HEK293 (cell line): ENCODE data around the gene HEPACAM.

ENCODE experiments used
- CTCF ChIA-PET: fragments of 350-600 bp; formaldehyde crosslinking; extraction: SDS; loops from one replicate; lab custom pipeline; 2021; ENCODE audit warnings: antibody characterized with exemption; lab: Yijun Ruan, JAX
- POLR2A ChIA-PET: fragments of 300-600 bp; formaldehyde crosslinking; extraction: SDS; loops from one replicate; lab custom pipeline; 2020; ENCODE audit warnings: antibody characterized with exemption, inconsistent platforms; lab: Yijun Ruan, JAX
- H3K27ac ChIP-seq: fragments of 200-500 bp; sonication (Bioruptor generic); 2 replicates; pipeline ENCODE4 v1.5.1; 2014; ENCODE audit warnings: low read depth, low read length, control low read depth, inconsistent platforms; ENCODE audit errors: extremely low read depth
- H3K36me3 ChIP-seq, 2 experiments: fragments of 200-500 bp in 1 of 2; sonication (Bioruptor generic) in 1 of 2; 1 replicate in 1 of 2; 2 replicates in 1 of 2; pipeline ENCODE4 v1.5.1; 2014 to 2017; ENCODE audit warnings: inconsistent platforms in 2 of 2, low read length in 2 of 2; ENCODE audit not compliant: control insufficient read depth in 2 of 2, insufficient read depth in 1 of 2
- H3K4me1 ChIP-seq: fragments of 200-500 bp; sonication (Bioruptor generic); 2 replicates; pipeline ENCODE4 v1.5.1; 2014; ENCODE audit warnings: mild to moderate bottlenecking, low read length, inconsistent platforms; ENCODE audit not compliant: control insufficient read depth, insufficient read depth
- H3K4me3 ChIP-seq: 2 replicates; pipeline ENCODE4 v1.5.1; 2011; ENCODE audit warnings: low read depth, mild to moderate bottlenecking, control low read depth, low read length, moderate library complexity
- H3K9me3 ChIP-seq: fragments of 200-500 bp; sonication (Bioruptor generic); 2 replicates; pipeline ENCODE4 v1.5.1; 2014; ENCODE audit warnings: low read depth, low read length, inconsistent platforms; ENCODE audit not compliant: control insufficient read depth, insufficient read depth
- KLF9 ChIP-seq: fragments of 450-650 bp; formaldehyde crosslinking; IDR thresholded peaks from 2 replicates; pipeline ENCODE4 v1.5.1; 2016; ENCODE audit warnings: missing biosample characterization, missing genetic modification characterization, low read depth
- SP7 ChIP-seq: fragments of 450-650 bp; formaldehyde crosslinking; IDR thresholded peaks from 2 replicates; pipeline ENCODE4 v1.5.1; 2016; ENCODE audit warnings: missing biosample characterization, missing genetic modification characterization
- YY2 ChIP-seq: fragments of 450-650 bp; formaldehyde crosslinking; IDR thresholded peaks from 2 replicates; pipeline ENCODE4 v1.5.1; 2016; ENCODE audit warnings: missing biosample characterization, missing genetic modification characterization
- ZFHX2 ChIP-seq: fragments of 450-650 bp; formaldehyde crosslinking; conservative IDR thresholded peaks from 2 replicates; pipeline ENCODE4 v1.5.1; 2016; ENCODE audit warnings: missing biosample characterization, missing genetic modification characterization
- ZNF140 ChIP-seq: fragments of 450-650 bp; formaldehyde crosslinking; IDR thresholded peaks from 2 replicates; pipeline ENCODE4 v1.5.1; 2016; ENCODE audit warnings: missing biosample characterization, missing genetic modification characterization
- ZNF174 ChIP-seq: fragments of 450-650 bp; formaldehyde crosslinking; IDR thresholded peaks from 2 replicates; pipeline ENCODE4 v1.5.0; 2017; ENCODE audit warnings: missing biosample characterization, mild to moderate bottlenecking, missing genetic modification characterization
- ZNF175 ChIP-seq: fragments of 450-650 bp; formaldehyde crosslinking; IDR thresholded peaks from 2 replicates; pipeline ENCODE4 v1.5.1; 2016; ENCODE audit warnings: missing biosample characterization, missing genetic modification characterization
- ZNF311 ChIP-seq: fragments of 450-650 bp; formaldehyde crosslinking; IDR thresholded peaks from 2 replicates; pipeline ENCODE4 v1.5.1; 2017; ENCODE audit warnings: missing biosample characterization, missing genetic modification characterization, borderline replicate concordance
- ZNF529 ChIP-seq: fragments of 450-650 bp; formaldehyde crosslinking; IDR thresholded peaks from 2 replicates; pipeline ENCODE4 v1.5.1; 2017; ENCODE audit warnings: missing genetic modification characterization, missing biosample characterization; ENCODE audit not compliant: insufficient replicate concordance
- ZNF600 ChIP-seq: fragments of 450-650 bp; formaldehyde crosslinking; IDR thresholded peaks from 2 replicates; pipeline ENCODE4 v1.5.1; 2016; ENCODE audit warnings: missing biosample characterization, missing genetic modification characterization
- TF ChIP-seq, protein P1 (sequence below): fragments of 450-650 bp; formaldehyde crosslinking; IDR thresholded peaks from 2 replicates; pipeline ENCODE4 v1.5.1; 2016; ENCODE audit warnings: missing biosample characterization, missing genetic modification characterization
- TF ChIP-seq, protein P2 (sequence below): fragments of 450-650 bp; formaldehyde crosslinking; IDR thresholded peaks from 2 replicates; pipeline ENCODE4 v1.5.1; 2016; ENCODE audit warnings: missing biosample characterization, missing genetic modification characterization
- TF ChIP-seq, protein P3 (sequence below): fragments of 450-650 bp; formaldehyde crosslinking; conservative IDR thresholded peaks from 2 replicates; pipeline ENCODE4 v1.5.1; 2016; ENCODE audit warnings: low read depth, missing biosample characterization, missing genetic modification characterization
- TF ChIP-seq, protein P4 (sequence below): fragments of 450-650 bp; formaldehyde crosslinking; IDR thresholded peaks from 2 replicates; pipeline ENCODE4 v1.5.1; 2016; ENCODE audit warnings: missing biosample characterization, missing genetic modification characterization
- TF ChIP-seq, protein P5 (sequence below): fragments of 450-650 bp; formaldehyde crosslinking; IDR thresholded peaks from 2 replicates; pipeline ENCODE4 v1.5.1; 2016; ENCODE audit warnings: missing biosample characterization, missing genetic modification characterization

Gene HEPACAM

DNA sequence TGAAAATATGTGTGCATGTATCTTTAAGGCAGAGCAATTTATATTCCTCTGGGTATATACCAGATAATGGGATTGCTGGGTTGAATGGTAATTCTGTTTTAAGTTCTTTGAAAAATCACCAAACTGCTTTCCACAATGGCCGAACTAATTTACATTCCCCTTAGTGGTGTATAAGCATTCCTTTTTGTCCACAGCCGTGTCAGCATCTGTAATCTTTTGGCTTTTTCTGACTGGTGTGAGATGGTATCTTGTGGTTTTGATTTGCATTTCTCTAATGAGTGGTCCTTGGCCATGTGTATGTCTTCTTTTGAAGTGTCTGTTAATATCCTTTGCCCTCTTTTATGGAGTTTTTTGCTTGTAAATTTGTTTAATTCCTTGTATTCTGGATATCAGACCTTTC lies 42.5 kb upstream of the HEPACAM start:
- CTCF ChIA-PET = no interaction called here
- TF ChIP-seq, protein P1, sequence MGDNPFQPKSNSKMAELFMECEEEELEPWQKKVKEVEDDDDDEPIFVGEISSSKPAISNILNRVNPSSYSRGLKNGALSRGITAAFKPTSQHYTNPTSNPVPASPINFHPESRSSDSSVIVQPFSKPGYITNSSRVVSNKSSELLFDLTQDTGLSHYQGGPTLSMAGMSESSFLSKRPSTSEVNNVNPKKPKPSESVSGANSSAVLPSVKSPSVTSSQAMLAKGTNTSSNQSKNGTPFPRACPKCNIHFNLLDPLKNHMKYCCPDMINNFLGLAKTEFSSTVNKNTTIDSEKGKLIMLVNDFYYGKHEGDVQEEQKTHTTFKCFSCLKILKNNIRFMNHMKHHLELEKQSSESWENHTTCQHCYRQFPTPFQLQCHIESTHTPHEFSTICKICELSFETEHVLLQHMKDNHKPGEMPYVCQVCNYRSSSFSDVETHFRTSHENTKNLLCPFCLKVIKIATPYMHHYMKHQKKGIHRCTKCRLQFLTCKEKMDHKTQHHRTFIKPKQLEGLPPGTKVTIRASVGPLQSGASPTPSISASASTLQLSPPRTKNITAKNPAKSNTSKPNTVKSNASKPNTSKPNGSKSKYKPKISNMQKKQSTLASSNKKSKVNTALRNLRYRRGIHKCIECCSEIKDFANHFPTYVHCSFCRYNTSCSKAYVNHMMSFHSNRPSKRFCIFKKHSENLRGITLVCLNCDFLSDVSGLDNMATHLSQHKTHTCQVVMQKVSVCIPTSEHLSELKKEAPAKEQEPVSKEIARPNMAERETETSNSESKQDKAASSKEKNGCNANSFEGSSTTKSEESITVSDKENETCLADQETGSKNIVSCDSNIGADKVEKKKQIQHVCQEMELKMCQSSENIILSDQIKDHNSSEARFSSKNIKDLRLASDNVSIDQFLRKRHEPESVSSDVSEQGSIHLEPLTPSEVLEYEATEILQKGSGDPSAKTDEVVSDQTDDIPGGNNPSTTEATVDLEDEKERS (tag by site-specific recombination) = no peak
- TF ChIP-seq, protein P2, sequence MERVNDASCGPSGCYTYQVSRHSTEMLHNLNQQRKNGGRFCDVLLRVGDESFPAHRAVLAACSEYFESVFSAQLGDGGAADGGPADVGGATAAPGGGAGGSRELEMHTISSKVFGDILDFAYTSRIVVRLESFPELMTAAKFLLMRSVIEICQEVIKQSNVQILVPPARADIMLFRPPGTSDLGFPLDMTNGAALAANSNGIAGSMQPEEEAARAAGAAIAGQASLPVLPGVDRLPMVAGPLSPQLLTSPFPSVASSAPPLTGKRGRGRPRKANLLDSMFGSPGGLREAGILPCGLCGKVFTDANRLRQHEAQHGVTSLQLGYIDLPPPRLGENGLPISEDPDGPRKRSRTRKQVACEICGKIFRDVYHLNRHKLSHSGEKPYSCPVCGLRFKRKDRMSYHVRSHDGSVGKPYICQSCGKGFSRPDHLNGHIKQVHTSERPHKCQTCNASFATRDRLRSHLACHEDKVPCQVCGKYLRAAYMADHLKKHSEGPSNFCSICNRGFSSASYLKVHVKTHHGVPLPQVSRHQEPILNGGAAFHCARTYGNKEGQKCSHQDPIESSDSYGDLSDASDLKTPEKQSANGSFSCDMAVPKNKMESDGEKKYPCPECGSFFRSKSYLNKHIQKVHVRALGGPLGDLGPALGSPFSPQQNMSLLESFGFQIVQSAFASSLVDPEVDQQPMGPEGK (tag by site-specific recombination) = no peak
- TF ChIP-seq ZNF140 (tag by site-specific recombination) (no peak), KLF9 (tag by site-specific recombination) (no peak), YY2 (tag by site-specific recombination) (no peak)
- TF ChIP-seq, protein P3, sequence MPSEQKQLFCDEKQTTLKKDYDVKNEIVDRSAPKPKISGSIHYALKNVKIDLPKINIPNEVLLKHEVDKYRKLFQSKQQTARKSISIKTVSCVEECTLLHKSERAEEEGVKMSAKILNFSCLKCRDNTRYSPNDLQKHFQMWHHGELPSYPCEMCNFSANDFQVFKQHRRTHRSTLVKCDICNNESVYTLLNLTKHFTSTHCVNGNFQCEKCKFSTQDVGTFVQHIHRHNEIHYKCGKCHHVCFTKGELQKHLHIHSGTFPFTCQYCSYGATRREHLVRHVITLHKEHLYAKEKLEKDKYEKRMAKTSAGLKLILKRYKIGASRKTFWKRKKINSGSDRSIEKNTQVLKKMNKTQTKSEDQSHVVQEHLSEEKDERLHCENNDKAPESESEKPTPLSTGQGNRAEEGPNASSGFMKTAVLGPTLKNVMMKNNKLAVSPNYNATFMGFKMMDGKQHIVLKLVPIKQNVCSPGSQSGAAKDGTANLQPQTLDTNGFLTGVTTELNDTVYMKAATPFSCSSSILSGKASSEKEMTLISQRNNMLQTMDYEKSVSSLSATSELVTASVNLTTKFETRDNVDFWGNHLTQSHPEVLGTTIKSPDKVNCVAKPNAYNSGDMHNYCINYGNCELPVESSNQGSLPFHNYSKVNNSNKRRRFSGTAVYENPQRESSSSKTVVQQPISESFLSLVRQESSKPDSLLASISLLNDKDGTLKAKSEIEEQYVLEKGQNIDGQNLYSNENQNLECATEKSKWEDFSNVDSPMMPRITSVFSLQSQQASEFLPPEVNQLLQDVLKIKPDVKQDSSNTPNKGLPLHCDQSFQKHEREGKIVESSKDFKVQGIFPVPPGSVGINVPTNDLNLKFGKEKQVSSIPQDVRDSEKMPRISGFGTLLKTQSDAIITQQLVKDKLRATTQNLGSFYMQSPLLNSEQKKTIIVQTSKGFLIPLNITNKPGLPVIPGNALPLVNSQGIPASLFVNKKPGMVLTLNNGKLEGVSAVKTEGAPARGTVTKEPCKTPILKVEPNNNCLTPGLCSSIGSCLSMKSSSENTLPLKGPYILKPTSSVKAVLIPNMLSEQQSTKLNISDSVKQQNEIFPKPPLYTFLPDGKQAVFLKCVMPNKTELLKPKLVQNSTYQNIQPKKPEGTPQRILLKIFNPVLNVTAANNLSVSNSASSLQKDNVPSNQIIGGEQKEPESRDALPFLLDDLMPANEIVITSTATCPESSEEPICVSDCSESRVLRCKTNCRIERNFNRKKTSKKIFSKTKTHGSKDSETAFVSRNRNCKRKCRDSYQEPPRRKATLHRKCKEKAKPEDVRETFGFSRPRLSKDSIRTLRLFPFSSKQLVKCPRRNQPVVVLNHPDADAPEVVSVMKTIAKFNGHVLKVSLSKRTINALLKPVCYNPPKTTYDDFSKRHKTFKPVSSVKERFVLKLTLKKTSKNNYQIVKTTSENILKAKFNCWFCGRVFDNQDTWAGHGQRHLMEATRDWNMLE (tag by site-specific recombination) = no peak
- POLR2A ChIA-PET = no interaction called here
- H3K4me1 ChIP-seq = no peaks in the 10 kb centered on the region
- no peak overlapping the region for H3K27ac ChIP-seq
- H3K9me3 ChIP-seq = no peaks in the 10 kb centered on the region
- H3K4me3 ChIP-seq = no peak overlapping the region
- peaks cover 0 to 15% of the 10 kb centered on the region in 2 experiments; a peak in 1 of 3 replicates for H3K36me3 ChIP-seq

DNA sequence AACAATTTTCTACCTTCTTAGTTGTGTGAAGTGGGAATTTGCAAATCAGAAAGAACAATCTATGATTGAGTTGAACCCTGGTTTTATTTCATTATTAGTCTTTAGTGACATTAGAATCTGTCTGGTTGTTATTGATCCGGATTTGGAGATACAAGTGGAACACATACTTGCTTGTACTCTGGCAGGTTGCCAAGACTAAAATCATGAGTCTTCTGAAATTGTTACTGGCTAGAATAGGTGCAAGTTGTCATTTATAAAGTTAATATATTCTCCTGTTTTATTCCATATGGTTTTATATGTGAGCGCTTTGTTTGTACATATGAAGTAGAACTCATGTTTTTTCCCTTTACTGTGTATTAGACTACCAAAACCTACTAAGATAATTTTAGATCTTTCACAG lies 41.2 kb upstream of the HEPACAM start:
- TF ChIP-seq ZNF600 = no peak
- Histone ChIP-seq H3K27ac (no peak overlapping the region), H3K4me3 (no peak overlapping the region), H3K36me3 (peaks cover 0 to 12% of the 10 kb centered on the region in 2 experiments; a peak in 2 of 3 replicates), H3K4me1 (no peaks in the 10 kb centered on the region), H3K9me3 (no peaks in the 10 kb centered on the region)
- ChIA-PET POLR2A (no interaction called here), CTCF (interaction anchor here (0.6 kb wide), 1 partner anchor 373 kb away, joined by 4 read pairs; no protein-coding TSS in a partner anchor)

DNA sequence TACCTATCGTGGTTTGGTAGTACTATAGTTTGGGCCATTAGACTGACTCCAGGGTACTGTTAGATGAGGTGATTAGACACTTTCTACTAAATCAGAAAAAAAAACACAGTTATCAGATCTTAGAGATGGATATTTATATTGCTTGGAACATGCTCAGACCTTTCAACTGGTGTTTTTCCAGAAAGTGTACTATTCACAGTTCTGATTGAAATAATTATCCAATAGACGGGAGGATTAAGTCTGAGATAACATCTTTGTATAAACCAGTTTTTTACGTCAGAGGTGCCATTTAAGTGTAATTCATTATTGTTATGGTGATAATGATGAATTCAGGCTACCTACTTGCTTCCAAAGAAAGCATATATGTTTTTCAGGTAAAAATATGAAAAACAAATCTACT lies 40.7 kb upstream of the HEPACAM start:
- H3K9me3 ChIP-seq = no peaks in the 10 kb centered on the region
- POLR2A ChIA-PET = no interaction called here
- no peaks in the 10 kb centered on the region for H3K4me1 ChIP-seq
- no peak overlapping the region for H3K27ac ChIP-seq
- peaks cover 0 to 10% of the 10 kb centered on the region in 2 experiments; a peak in 2 of 3 replicates for H3K36me3 ChIP-seq
- CTCF ChIA-PET = no interaction called here
- no peak overlapping the region for H3K4me3 ChIP-seq
- no peak for TF ChIP-seq ZNF174
- TF ChIP-seq, protein P4, sequence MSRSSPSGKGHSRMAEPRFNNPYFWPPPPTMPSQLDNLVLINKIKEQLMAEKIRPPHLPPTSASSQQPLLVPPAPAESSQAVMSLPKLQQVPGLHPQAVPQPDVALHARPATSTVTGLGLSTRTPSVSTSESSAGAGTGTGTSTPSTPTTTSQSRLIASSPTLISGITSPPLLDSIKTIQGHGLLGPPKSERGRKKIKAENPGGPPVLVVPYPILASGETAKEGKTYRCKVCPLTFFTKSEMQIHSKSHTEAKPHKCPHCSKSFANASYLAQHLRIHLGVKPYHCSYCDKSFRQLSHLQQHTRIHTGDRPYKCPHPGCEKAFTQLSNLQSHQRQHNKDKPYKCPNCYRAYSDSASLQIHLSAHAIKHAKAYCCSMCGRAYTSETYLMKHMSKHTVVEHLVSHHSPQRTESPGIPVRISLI (tag by site-specific recombination) = no peak
- no peak for TF ChIP-seq ZNF311 (tag by site-specific recombination)
- no peak for TF ChIP-seq ZNF529
- TF ChIP-seq ZNF175 (tag by site-specific recombination) = no peak
- TF ChIP-seq, protein P5, sequence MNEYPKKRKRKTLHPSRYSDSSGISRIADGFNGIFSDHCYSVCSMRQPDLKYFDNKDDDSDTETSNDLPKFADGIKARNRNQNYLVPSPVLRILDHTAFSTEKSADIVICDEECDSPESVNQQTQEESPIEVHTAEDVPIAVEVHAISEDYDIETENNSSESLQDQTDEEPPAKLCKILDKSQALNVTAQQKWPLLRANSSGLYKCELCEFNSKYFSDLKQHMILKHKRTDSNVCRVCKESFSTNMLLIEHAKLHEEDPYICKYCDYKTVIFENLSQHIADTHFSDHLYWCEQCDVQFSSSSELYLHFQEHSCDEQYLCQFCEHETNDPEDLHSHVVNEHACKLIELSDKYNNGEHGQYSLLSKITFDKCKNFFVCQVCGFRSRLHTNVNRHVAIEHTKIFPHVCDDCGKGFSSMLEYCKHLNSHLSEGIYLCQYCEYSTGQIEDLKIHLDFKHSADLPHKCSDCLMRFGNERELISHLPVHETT = no peak
- TF ChIP-seq ZFHX2 (tag by site-specific recombination) = no peak
- no peak for TF ChIP-seq SP7 (tag by site-specific recombination)
